Fibroblast of skin of scalp (primary cell): ENCODE results near the gene ANKRD20A1. TPM values are rescaled to one million over a fixed set of nuclear protein-coding genes. Genes with fewer than 3 reads are reported as not detected.
A peak's percentile ranks its signal among the peaks of the same experiment; 100 is the strongest.
"Not testable (repeated sequence)": the region's sequence is repeated elsewhere in the genome, so short reads cannot be mapped to it uniquely, and the experiment has no call there.

Experiments used
- DNase-seq: peaks from one replicate; pipeline ENCODE4 v3.0.0-alpha.2; 2013
- polyA plus RNA-seq, 2 experiments: library from polyadenylated mRNA; unstranded; fragments of 120-200 nt; gene quantifications; one replicate each; pipeline ENCODE4 v1.2.1, GENCODE V29; 2013; ENCODE audit not compliant: insufficient read length in 2 of 2

ANKRD20A1 gene
- polyA plus RNA-seq (2013, experiment 1 of 2; ENCODE audit: insufficient read length): not detected
- polyA plus RNA-seq (2013, experiment 2 of 2; ENCODE audit: insufficient read length): 0.17 TPM

GRCh38 chr9:67858871-67859270 is at the start of gene ANKRD20A1:
Gene ANKRD20A1, plus strand, starts transcription at chr9:67858931. Its CDS starts 496 bp downstream, at chr9:67859427.
- DNase-seq: peak; percentile 0

- not testable (repeated sequence) for DNase-seq
Measured at GRCh38 chr9:67832088-67832487, 26.6 kb upstream of the ANKRD20A1 start.
